Central memory CD4-positive, alpha-beta T cell (primary cell): ENCODE measurements around the gene HOXD11.

ENCODE experiments used
- DNase-seq: peaks from one replicate; pipeline ENCODE4 v3.0.0; 2022

The HOXD11 gene

GRCh38 chr2:176136374-176137251 is 29.5 kb downstream of the HOXD11 start:
- DNase-seq, result no peak

GRCh38 chr2:176137252-176137580 is 30.1 kb downstream of the HOXD11 start:
- DNase-seq, result no peak

GRCh38 chr2:176137906-176138305 is 30.8 kb downstream of the HOXD11 start:
- no peak for DNase-seq

GRCh38 chr2:176138526-176138922 is 31.4 kb downstream of the HOXD11 start:
- no peak for DNase-seq

- no peak for DNase-seq
Observed at GRCh38 chr2:176138923-176139660, 32.0 kb downstream of the HOXD11 start.

GRCh38 chr2:176139661-176140512 is 32.8 kb downstream of the HOXD11 start:
- DNase-seq, result no peak

GRCh38 chr2:176140513-176141317 is 33.6 kb downstream of the HOXD11 start:
- DNase-seq, result peak; percentile 42

GRCh38 chr2:176142281-176142680 is 35.2 kb downstream of the HOXD11 start:
- DNase-seq, result no peak

GRCh38 chr2:176145085-176145969 is 38.2 kb downstream of the HOXD11 start:
- no peak for DNase-seq

GRCh38 chr2:176146101-176146500 is 39.0 kb downstream of the HOXD11 start:
- no peak for DNase-seq

GRCh38 chr2:176146645-176147044 is 39.6 kb downstream of the HOXD11 start:
- DNase-seq, result no peak

- DNase-seq, result no peak
Observed at GRCh38 chr2:176147210-176147799, 40.2 kb downstream of the HOXD11 start.

GRCh38 chr2:176147800-176148496 is 40.9 kb downstream of the HOXD11 start:
- no peak for DNase-seq

GRCh38 chr2:176148751-176149421 is 41.8 kb downstream of the HOXD11 start:
- no peak for DNase-seq

- DNase-seq, result no peak
Observed at GRCh38 chr2:176149481-176149938, 42.4 kb downstream of the HOXD11 start.

- DNase-seq, result no peak
Observed at GRCh38 chr2:176149939-176150583, 43.0 kb downstream of the HOXD11 start.

- DNase-seq, result no peak
Observed at GRCh38 chr2:176150584-176151441, 43.7 kb downstream of the HOXD11 start.
